Measurements from ENCODE around the gene SMAD6.

GRCh38 chr15:66684136-66684681, 17.8 kb upstream of the SMAD6 start:
- TF ChIP-seq POLR2A (IDR thresholded peaks at IDR 0.05), result no peak
- no peak for TF ChIP-seq CTCF (IDR thresholded peaks at IDR 0.05)
